ENCODE results near the gene PKP3.
"Not testable (repeated sequence)": the region's sequence is repeated elsewhere in the genome, so short reads cannot be mapped to it uniquely, and the experiment has no call there.

The PKP3 gene

GRCh38 chr11:386483-386882 lies 7.5 kb upstream of the PKP3 start:
- Histone ChIP-seq H3K9me3 (ENCODE audit: insufficient read depth, low read length, severe bottlenecking) (peaks cover 13% of the 10 kb centered on the region), H3K27ac (ENCODE audit: low read length) (no peak overlapping the region), H3K36me3 (ENCODE audit: insufficient read depth, low read length) (no peaks in the 10 kb centered on the region), H3K27me3 (ENCODE audit: insufficient read depth, low read length, poor library complexity) (no peaks in the 10 kb centered on the region), H3K79me2 (ENCODE audit: insufficient read depth, low read length) (no peaks in the 10 kb centered on the region), H3K4me1 (ENCODE audit: insufficient read depth, low read length) (no peaks in the 10 kb centered on the region), H3K4me2 (ENCODE audit: insufficient read depth, low read length) (no peak overlapping the region), H4K20me1 (ENCODE audit: insufficient read depth, low read length) (no peaks in the 10 kb centered on the region), H3K9ac (ENCODE audit: low read depth, low read length) (no peak overlapping the region), H2AFZ (ENCODE audit: low read depth, low read length) (no peak overlapping the region), H3K4me3 (ENCODE audit: low read depth in 1 of 2, low read length in 2 of 2) (no peak overlapping the region)
- no peak for ATAC-seq (ENCODE audit: insufficient read depth, low read depth)
- TF ChIP-seq EZH2 (IDR thresholded peaks at IDR 0.05; ENCODE audit: borderline replicate concordance, low read depth, low read length, severe bottlenecking), result no peak
- TF ChIP-seq CTCF (IDR thresholded peaks at IDR 0.05; ENCODE audit: borderline replicate concordance, extremely low read depth, low read length, poor library complexity, severe bottlenecking), result no peak
- no peak for DNase-seq

- DNase-seq, result no peak
- no peaks in the 10 kb centered on the region for H3K36me3 ChIP-seq (ENCODE audit: insufficient read depth, low read length)
- H3K79me2 ChIP-seq (ENCODE audit: insufficient read depth, low read length), result no peaks in the 10 kb centered on the region
- TF ChIP-seq EZH2 (IDR thresholded peaks at IDR 0.05; ENCODE audit: borderline replicate concordance, low read depth, low read length, severe bottlenecking) (no peak), CTCF (IDR thresholded peaks at IDR 0.05; ENCODE audit: borderline replicate concordance, extremely low read depth, low read length, poor library complexity, severe bottlenecking) (no peak)
- no peaks in the 10 kb centered on the region for H3K27me3 ChIP-seq (ENCODE audit: insufficient read depth, low read length, poor library complexity)
- no peak overlapping the region for H3K27ac ChIP-seq (ENCODE audit: low read length)
- no peaks in the 10 kb centered on the region for H3K4me1 ChIP-seq (ENCODE audit: insufficient read depth, low read length)
- no peak for ATAC-seq (ENCODE audit: insufficient read depth, low read depth)
- H3K9me3 ChIP-seq (ENCODE audit: insufficient read depth, low read length, severe bottlenecking), result peaks cover 13% of the 10 kb centered on the region
- no peak overlapping the region for H2AFZ ChIP-seq (ENCODE audit: low read depth, low read length)
- H4K20me1 ChIP-seq (ENCODE audit: insufficient read depth, low read length), result no peaks in the 10 kb centered on the region
- no peak overlapping the region for H3K4me3 ChIP-seq (ENCODE audit: low read depth in 1 of 2, low read length in 2 of 2)
- H3K9ac ChIP-seq (ENCODE audit: low read depth, low read length), result no peak overlapping the region
- no peak overlapping the region for H3K4me2 ChIP-seq (ENCODE audit: insufficient read depth, low read length)
These were observed 6.7 kb upstream of the PKP3 start for GRCh38 chr11:387193-387793.

- DNase-seq; H3K4me3 ChIP-seq (ENCODE audit: low read depth in 1 of 2, low read length in 2 of 2); H3K9ac ChIP-seq (ENCODE audit: low read depth, low read length); H4K20me1 ChIP-seq (ENCODE audit: insufficient read depth, low read length); H3K4me1 ChIP-seq (ENCODE audit: insufficient read depth, low read length); H2AFZ ChIP-seq (ENCODE audit: low read depth, low read length); H3K36me3 ChIP-seq (ENCODE audit: insufficient read depth, low read length); H3K4me2 ChIP-seq (ENCODE audit: insufficient read depth, low read length); H3K27ac ChIP-seq (ENCODE audit: low read length); H3K27me3 ChIP-seq (ENCODE audit: insufficient read depth, low read length, poor library complexity); ATAC-seq (ENCODE audit: insufficient read depth, low read depth); H3K79me2 ChIP-seq (ENCODE audit: insufficient read depth, low read length): not testable (repeated sequence)
- H3K9me3 ChIP-seq (ENCODE audit: insufficient read depth, low read length, severe bottlenecking), result peaks cover 13% of the 10 kb centered on the region
These were observed 4.6 kb upstream of the PKP3 start for GRCh38 chr11:389369-389768.

- no peaks in the 10 kb centered on the region for H3K36me3 ChIP-seq (ENCODE audit: insufficient read depth, low read length)
- H3K4me3 ChIP-seq (ENCODE audit: low read depth in 1 of 2, low read length in 2 of 2), result no peak overlapping the region
- DNase-seq (no peak), ATAC-seq (ENCODE audit: insufficient read depth, low read depth) (no peak)
- TF ChIP-seq CTCF (IDR thresholded peaks at IDR 0.05; ENCODE audit: borderline replicate concordance, extremely low read depth, low read length, poor library complexity, severe bottlenecking) (peak; percentile 29), EZH2 (IDR thresholded peaks at IDR 0.05; ENCODE audit: borderline replicate concordance, low read depth, low read length, severe bottlenecking) (no peak)
- no peaks in the 10 kb centered on the region for H3K4me1 ChIP-seq (ENCODE audit: insufficient read depth, low read length)
- H3K27me3 ChIP-seq (ENCODE audit: insufficient read depth, low read length, poor library complexity), result no peaks in the 10 kb centered on the region
- H3K27ac ChIP-seq (ENCODE audit: low read length), result no peak overlapping the region
- no peaks in the 10 kb centered on the region for H3K79me2 ChIP-seq (ENCODE audit: insufficient read depth, low read length)
- no peak overlapping the region for H3K9ac ChIP-seq (ENCODE audit: low read depth, low read length)
- H2AFZ ChIP-seq (ENCODE audit: low read depth, low read length), result no peak overlapping the region
- peaks cover 6% of the 10 kb centered on the region; the same call in 1 of the 2 replicates for H4K20me1 ChIP-seq (ENCODE audit: insufficient read depth, low read length)
- no peak overlapping the region for H3K4me2 ChIP-seq (ENCODE audit: insufficient read depth, low read length)
- peaks cover 13% of the 10 kb centered on the region for H3K9me3 ChIP-seq (ENCODE audit: insufficient read depth, low read length, severe bottlenecking)
These were observed 3.8 kb upstream of the PKP3 start for GRCh38 chr11:390175-390574.

Data from DND-41 (cell line).